PC-3 (cell line): ENCODE measurements around the gene VSTM2L.

Source experiments
- CTCF ChIP-seq: fragments of 300-600 bp; sonication (generic); conservative IDR thresholded peaks from 2 replicates; pipeline ENCODE4 v1.5.1; 2017; ENCODE audit warnings: antibody characterized with exemption, low read depth, mild to moderate bottlenecking, low read length
- EZH2 ChIP-seq: fragments of 300-600 bp; sonication (generic); IDR thresholded peaks from one replicate; pipeline ENCODE4 v1.6.1; 2017; ENCODE audit warnings: antibody characterized with exemption, mild to moderate bottlenecking, low read length; ENCODE audit not compliant: unreplicated experiment
- EZH2phosphoT487 ChIP-seq: fragments of 300-600 bp; sonication (generic); IDR thresholded peaks from 2 replicates; pipeline ENCODE4 v1.6.1; 2018; ENCODE audit warnings: mild to moderate bottlenecking, antibody characterized with exemption, low read length, borderline replicate concordance

DNA sequence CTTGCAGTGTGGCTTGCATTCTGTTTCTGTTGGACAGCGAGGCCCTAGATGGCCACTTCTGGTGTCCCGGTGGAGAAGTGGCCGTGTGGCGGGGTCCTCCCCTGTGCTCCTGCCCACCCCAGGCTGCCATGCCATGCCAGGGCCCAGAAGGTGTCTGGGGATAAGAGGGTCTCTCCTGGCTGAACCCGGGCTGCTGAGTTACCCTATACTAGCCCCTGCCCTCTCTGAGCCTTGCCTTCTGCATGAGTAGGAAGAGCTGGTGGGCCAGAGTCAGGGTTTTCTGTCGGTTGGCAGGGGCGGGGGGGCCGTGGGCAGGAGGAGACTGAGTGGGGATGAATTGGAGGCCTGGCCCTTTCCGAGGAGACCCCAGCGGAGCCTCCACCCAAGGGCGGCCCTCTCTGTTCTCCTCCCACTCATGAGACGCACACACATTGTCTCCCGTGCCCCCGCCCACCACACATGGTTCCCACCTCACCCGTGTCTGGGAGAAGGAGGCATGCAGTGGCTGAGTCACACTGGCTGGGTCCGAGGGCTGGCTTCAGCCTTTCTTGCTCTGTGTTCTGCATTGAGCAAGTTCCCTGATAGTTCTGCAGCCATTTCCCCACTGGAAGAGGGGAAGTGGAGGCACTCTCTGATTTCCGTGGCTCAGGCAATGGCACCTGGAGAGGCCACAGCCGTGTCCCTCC is 24.6 kb downstream of the VSTM2L start:
- no peak for TF ChIP-seq CTCF
- no peak for TF ChIP-seq EZH2
- TF ChIP-seq EZH2phosphoT487, result no peak
